Measurements from ENCODE around the gene PRR19.
"Not testable (repeated sequence)": the region's sequence is repeated elsewhere in the genome, so short reads cannot be mapped to it uniquely, and the experiment has no call there.

The PRR19 gene

DNA sequence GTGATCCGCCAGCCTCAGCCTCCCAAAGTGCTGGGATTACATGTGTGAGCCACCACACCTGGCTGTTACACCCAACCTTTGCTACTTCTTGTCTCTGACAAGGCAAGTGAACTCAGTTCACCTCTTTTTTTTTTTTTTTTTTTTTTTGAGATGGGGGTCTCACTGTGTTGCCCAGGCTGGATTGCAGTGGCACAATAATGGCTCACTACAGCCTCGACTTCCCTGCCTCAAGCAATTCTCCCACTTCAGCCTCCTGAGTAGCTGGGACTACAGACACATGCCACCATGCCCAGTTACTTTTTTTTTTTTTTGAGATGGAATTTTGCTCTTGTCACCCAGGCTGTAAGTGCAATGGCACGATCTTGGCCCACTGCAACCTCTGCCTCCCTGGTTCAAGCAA is 44.1 kb upstream of the PRR19 start:
- not testable (repeated sequence) for H4K8ac ChIP-seq (ENCODE audit: low read depth, low read length)

DNA sequence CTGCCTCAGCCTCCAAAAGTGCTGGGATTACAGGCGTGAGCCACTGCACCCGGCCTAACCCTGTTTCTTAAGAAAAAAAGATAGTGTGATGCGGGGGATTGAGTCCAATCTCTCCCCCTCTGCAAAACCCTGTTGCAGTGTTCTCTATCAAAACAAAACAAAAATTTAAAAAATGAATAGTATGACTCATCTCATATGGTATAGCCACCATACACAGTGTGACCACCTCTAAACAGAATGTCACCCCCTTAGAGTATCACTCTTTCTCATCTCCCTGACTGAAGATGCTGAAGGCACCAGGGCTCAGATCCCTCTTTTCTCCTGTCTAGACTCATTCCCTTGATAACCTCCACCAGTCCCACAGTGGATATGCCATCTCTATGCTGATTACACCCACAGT is 40.2 kb upstream of the PRR19 start:
- H2BK120ac ChIP-seq (ENCODE audit: low read depth, low read length): no peak overlapping the region
- no CpG with 5 or more reads among the region's 3 CpGs for WGBS, 2 donors (ENCODE audit: extremely low coverage in 2 of 2, insufficient read length in 2 of 2, insufficient replicate concordance in 1 of 2)
- no peak overlapping the region for H4K91ac ChIP-seq (ENCODE audit: low read depth, low read length, poor library complexity)
- no peaks in the 10 kb centered on the region for H3K9me3 ChIP-seq (replicated peaks in 1 of 2; ENCODE audit: control insufficient read depth in 2 of 2, insufficient read depth in 1 of 2, low read depth in 1 of 2, low read length in 2 of 2)
- no peak for DNase-seq (ENCODE audit: low spot score)
- no peak overlapping the region for H2AFZ ChIP-seq (ENCODE audit: low read length)
- no peaks in the 10 kb centered on the region for H3K79me1 ChIP-seq (ENCODE audit: low read depth, low read length)
- no peak overlapping the region for H4K8ac ChIP-seq (ENCODE audit: low read depth, low read length)
- no peak overlapping the region for H3K14ac ChIP-seq (ENCODE audit: low read length)
- no peak overlapping the region for H3K9ac ChIP-seq (ENCODE audit: low read depth, low read length, poor library complexity)
- H3K36me3 ChIP-seq (replicated peaks in 1 of 2; ENCODE audit: control insufficient read depth in 2 of 2, insufficient read depth in 2 of 2, low read length in 2 of 2): no peaks in the 10 kb centered on the region
- H3K18ac ChIP-seq (ENCODE audit: low read length): no peak overlapping the region
- no peak overlapping the region for H3K4me2 ChIP-seq (ENCODE audit: insufficient read depth, low read length, poor library complexity, severe bottlenecking)
- H2BK5ac ChIP-seq (ENCODE audit: low read length): no peak overlapping the region
- H3K4ac ChIP-seq (ENCODE audit: low read length): no peak overlapping the region
- no peak overlapping the region for H3K27ac ChIP-seq (replicated peaks; ENCODE audit: low read length)
- no peak overlapping the region for H2BK12ac ChIP-seq (ENCODE audit: low read length)
- no peak overlapping the region for H2AK5ac ChIP-seq (ENCODE audit: low read depth, low read length)
- no peak overlapping the region for H2BK15ac ChIP-seq (ENCODE audit: low read length)
- H3K23ac ChIP-seq (ENCODE audit: low read depth, low read length, poor library complexity): no peak overlapping the region
- no peak overlapping the region for H3K4me3 ChIP-seq (ENCODE audit: low read length in 2 of 2)
- no peaks in the 10 kb centered on the region for H3K27me3 ChIP-seq (ENCODE audit: control insufficient read depth in 3 of 3, insufficient read depth in 3 of 3, low read depth in 1 of 3, low read length in 3 of 3)
- H3K4me1 ChIP-seq (ENCODE audit: control insufficient read depth in 2 of 2, insufficient read depth in 1 of 2, low read depth in 1 of 2, low read length in 2 of 2): no peaks in the 10 kb centered on the region

More for the DNA sequence above, 44.1 kb upstream of the PRR19 start:
- peaks cover 6 to 12% of the 10 kb centered on the region in 2 donors for H3K4me1 ChIP-seq (ENCODE audit: control insufficient read depth in 2 of 2, insufficient read depth in 1 of 2, low read depth in 1 of 2, low read length in 2 of 2)
- not testable (repeated sequence) for H3K18ac ChIP-seq (ENCODE audit: low read length); H3K9me3 ChIP-seq (replicated peaks in 1 of 2; ENCODE audit: control insufficient read depth in 2 of 2, insufficient read depth in 1 of 2, low read depth in 1 of 2, low read length in 2 of 2); H2BK120ac ChIP-seq (ENCODE audit: low read depth, low read length); H2BK15ac ChIP-seq (ENCODE audit: low read length); H2BK5ac ChIP-seq (ENCODE audit: low read length); H3K79me1 ChIP-seq (ENCODE audit: low read depth, low read length); H3K36me3 ChIP-seq (replicated peaks in 1 of 2; ENCODE audit: control insufficient read depth in 2 of 2, insufficient read depth in 2 of 2, low read length in 2 of 2); H2BK12ac ChIP-seq (ENCODE audit: low read length); H3K27ac ChIP-seq (replicated peaks; ENCODE audit: low read length); H3K4me3 ChIP-seq (ENCODE audit: low read length in 2 of 2); H2AFZ ChIP-seq (ENCODE audit: low read length); H3K23ac ChIP-seq (ENCODE audit: low read depth, low read length, poor library complexity); H4K91ac ChIP-seq (ENCODE audit: low read depth, low read length, poor library complexity); H3K9ac ChIP-seq (ENCODE audit: low read depth, low read length, poor library complexity); H2AK5ac ChIP-seq (ENCODE audit: low read depth, low read length); H3K4me2 ChIP-seq (ENCODE audit: insufficient read depth, low read length, poor library complexity, severe bottlenecking); DNase-seq (ENCODE audit: low spot score); H3K27me3 ChIP-seq (ENCODE audit: control insufficient read depth in 3 of 3, insufficient read depth in 3 of 3, low read depth in 1 of 3, low read length in 3 of 3); H3K14ac ChIP-seq (ENCODE audit: low read length); H3K4ac ChIP-seq (ENCODE audit: low read length)
- WGBS, 2 donors (ENCODE audit: extremely low coverage in 2 of 2, insufficient read length in 2 of 2, insufficient replicate concordance in 1 of 2): no CpG with 5 or more reads among the region's 3 CpGs

DNA sequence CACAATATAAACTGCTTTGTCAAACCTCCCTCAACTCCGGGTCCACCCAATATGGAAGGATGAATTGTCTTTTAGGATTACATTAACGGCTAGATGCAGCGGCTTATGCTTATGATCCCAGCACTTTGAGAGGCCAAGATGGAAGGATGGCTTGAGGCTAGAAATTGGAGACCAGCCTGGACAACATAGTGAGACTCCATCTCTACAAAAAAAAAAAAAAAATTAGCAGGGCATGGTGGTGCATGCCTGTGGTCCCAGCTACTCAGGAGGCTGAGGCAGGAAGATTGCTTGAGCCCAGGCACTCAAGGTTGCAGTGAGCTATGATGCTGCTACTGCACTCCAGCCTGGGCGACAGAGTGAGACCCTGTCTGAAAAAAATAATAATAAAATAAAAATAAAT is 35.8 kb upstream of the PRR19 start:
- peaks cover 12 to 19% of the 10 kb centered on the region in 2 donors for H3K4me1 ChIP-seq (ENCODE audit: control insufficient read depth in 2 of 2, insufficient read depth in 1 of 2, low read depth in 1 of 2, low read length in 2 of 2)
- H2AFZ ChIP-seq (ENCODE audit: low read length): peak overlapping the region; percentile 32

DNA sequence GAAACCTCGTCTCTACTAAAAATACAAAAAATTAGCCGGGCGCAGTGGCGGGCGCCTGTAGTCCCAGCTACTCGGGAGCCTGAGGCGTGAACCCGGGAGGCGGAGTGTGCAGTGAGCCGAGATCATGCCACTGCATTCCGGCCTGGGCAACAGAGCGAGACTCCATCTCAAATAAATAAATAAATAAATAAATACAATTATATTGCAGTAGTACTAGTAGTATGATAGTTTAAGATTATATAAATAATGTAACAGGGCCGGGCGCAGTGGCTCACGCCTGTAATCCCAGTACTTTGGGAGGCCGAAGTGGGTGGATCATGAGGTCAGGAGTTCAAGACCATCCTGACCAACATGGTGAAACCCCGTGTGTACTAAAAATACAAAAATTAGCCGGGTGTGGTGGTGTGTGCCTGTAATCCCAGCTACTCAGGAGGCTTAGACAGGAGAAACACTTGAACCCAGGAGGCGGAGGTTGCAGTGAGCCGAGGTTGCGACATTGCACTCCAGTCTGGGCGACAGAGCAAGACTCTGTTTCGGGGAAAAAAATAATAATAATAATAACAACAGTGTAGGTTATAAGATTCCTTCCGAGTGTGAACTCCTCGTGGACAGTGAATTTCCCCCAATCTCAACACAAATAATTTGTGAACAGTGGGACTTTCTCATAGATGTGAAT is 34.9 kb upstream of the PRR19 start:
- not testable (repeated sequence) for H2AK5ac ChIP-seq (ENCODE audit: low read depth, low read length); H3K27me3 ChIP-seq (ENCODE audit: control insufficient read depth in 3 of 3, insufficient read depth in 3 of 3, low read depth in 1 of 3, low read length in 3 of 3); H3K4me3 ChIP-seq (ENCODE audit: low read length in 2 of 2); H4K8ac ChIP-seq (ENCODE audit: low read depth, low read length); H4K91ac ChIP-seq (ENCODE audit: low read depth, low read length, poor library complexity); H3K36me3 ChIP-seq (replicated peaks in 1 of 2; ENCODE audit: control insufficient read depth in 2 of 2, insufficient read depth in 2 of 2, low read length in 2 of 2); H3K4me2 ChIP-seq (ENCODE audit: insufficient read depth, low read length, poor library complexity, severe bottlenecking); H2BK120ac ChIP-seq (ENCODE audit: low read depth, low read length); H3K18ac ChIP-seq (ENCODE audit: low read length); H3K79me1 ChIP-seq (ENCODE audit: low read depth, low read length); H3K4ac ChIP-seq (ENCODE audit: low read length); DNase-seq (ENCODE audit: low spot score); H3K9ac ChIP-seq (ENCODE audit: low read depth, low read length, poor library complexity); H3K23ac ChIP-seq (ENCODE audit: low read depth, low read length, poor library complexity); H3K9me3 ChIP-seq (replicated peaks in 1 of 2; ENCODE audit: control insufficient read depth in 2 of 2, insufficient read depth in 1 of 2, low read depth in 1 of 2, low read length in 2 of 2); H2BK5ac ChIP-seq (ENCODE audit: low read length); H2BK15ac ChIP-seq (ENCODE audit: low read length); H2BK12ac ChIP-seq (ENCODE audit: low read length); H3K27ac ChIP-seq (replicated peaks; ENCODE audit: low read length); H3K14ac ChIP-seq (ENCODE audit: low read length)
- Histone ChIP-seq H3K4me1 (ENCODE audit: control insufficient read depth in 2 of 2, insufficient read depth in 1 of 2, low read depth in 1 of 2, low read length in 2 of 2) (peaks cover 12 to 19% of the 10 kb centered on the region in 2 donors), H2AFZ (ENCODE audit: low read length) (peak overlapping the region; percentile 87)
- WGBS, 2 donors (ENCODE audit: extremely low coverage in 2 of 2, insufficient read length in 2 of 2, insufficient replicate concordance in 1 of 2): no CpG with 5 or more reads among the region's 25 CpGs

More for the DNA sequence above, 35.8 kb upstream of the PRR19 start:
- not testable (repeated sequence) for H3K4me2 ChIP-seq (ENCODE audit: insufficient read depth, low read length, poor library complexity, severe bottlenecking); H4K8ac ChIP-seq (ENCODE audit: low read depth, low read length); H3K27ac ChIP-seq (replicated peaks; ENCODE audit: low read length); H2BK15ac ChIP-seq (ENCODE audit: low read length); H3K4ac ChIP-seq (ENCODE audit: low read length); H3K9me3 ChIP-seq (replicated peaks in 1 of 2; ENCODE audit: control insufficient read depth in 2 of 2, insufficient read depth in 1 of 2, low read depth in 1 of 2, low read length in 2 of 2); H3K4me3 ChIP-seq (ENCODE audit: low read length in 2 of 2); H3K36me3 ChIP-seq (replicated peaks in 1 of 2; ENCODE audit: control insufficient read depth in 2 of 2, insufficient read depth in 2 of 2, low read length in 2 of 2); H3K23ac ChIP-seq (ENCODE audit: low read depth, low read length, poor library complexity); H3K9ac ChIP-seq (ENCODE audit: low read depth, low read length, poor library complexity); H4K91ac ChIP-seq (ENCODE audit: low read depth, low read length, poor library complexity); H2BK12ac ChIP-seq (ENCODE audit: low read length); H2BK120ac ChIP-seq (ENCODE audit: low read depth, low read length); H3K18ac ChIP-seq (ENCODE audit: low read length); DNase-seq (ENCODE audit: low spot score); H2BK5ac ChIP-seq (ENCODE audit: low read length); H2AK5ac ChIP-seq (ENCODE audit: low read depth, low read length); H3K79me1 ChIP-seq (ENCODE audit: low read depth, low read length); H3K14ac ChIP-seq (ENCODE audit: low read length); H3K27me3 ChIP-seq (ENCODE audit: control insufficient read depth in 3 of 3, insufficient read depth in 3 of 3, low read depth in 1 of 3, low read length in 3 of 3)
- WGBS, 2 donors (ENCODE audit: extremely low coverage in 2 of 2, insufficient read length in 2 of 2, insufficient replicate concordance in 1 of 2): no CpG with 5 or more reads among the region's 4 CpGs
